Stimulated activated CD4-positive, alpha-beta T cell treated with anti-CD3 and anti-CD28 coated beads, TNF-alpha, amount 100 ng/mL, for 1 hour (primary cell): ENCODE measurements around the gene CAMK2N2.
"Not testable (repeated sequence)": the region's sequence is repeated elsewhere in the genome, so short reads cannot be mapped to it uniquely, and the experiment has no call there.

ENCODE experiments used
- DNase-seq, 3 donors: peaks; one replicate each; pipeline ENCODE4 v3.0.0-alpha.2; 2020; ENCODE audit warnings: low read depth in 3 of 3, low spot score in 1 of 3

Gene CAMK2N2

DNA sequence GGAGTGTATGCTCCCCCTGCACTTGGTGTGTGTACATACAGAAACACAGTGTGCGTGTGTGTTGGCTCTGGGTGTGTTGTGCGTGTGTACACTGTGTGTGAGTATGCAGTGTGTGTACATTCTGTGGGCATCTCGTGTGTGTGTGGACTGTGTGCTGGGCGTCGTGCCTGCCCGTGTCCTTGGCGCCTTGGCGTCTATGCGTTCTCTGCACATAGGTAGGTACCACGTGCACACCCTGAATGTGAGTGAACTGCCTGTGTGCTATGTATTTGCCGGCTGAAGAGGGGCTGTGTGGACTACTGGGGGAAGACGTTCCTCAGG, 14.0 kb upstream of the CAMK2N2 start:
- no peak for DNase-seq

- no peak for DNase-seq
Observed at GRCh38 chr3:184272269-184272668, 10.9 kb upstream of the CAMK2N2 start.

GRCh38 chr3:184267249-184267648, 5.9 kb upstream of the CAMK2N2 start:
- not testable (repeated sequence) for DNase-seq

DNA sequence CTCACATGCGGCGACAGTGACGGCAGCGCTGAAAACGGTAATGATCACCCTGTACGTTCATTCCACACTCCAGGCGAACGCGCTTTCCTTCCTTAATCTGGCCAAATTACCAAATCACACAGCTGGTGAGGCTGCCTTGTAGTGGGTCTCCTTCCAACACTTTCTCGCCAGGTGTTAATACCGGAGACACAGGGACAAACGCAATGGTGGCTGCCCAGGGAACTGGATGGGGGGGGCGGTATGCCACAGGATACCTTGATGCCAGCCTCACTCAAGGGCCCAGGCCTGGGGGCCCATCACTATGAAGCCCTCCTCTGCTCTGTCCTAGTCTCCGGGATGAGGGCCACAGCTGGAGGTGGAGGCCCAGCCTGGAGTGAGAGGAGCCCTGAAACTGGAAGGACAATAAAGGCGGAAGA, 1.4 kb upstream of the CAMK2N2 start:
- DNase-seq: no peak

GRCh38 chr3:184261854-184262763, 756 bp upstream of the CAMK2N2 start:
- DNase-seq: no peak

- DNase-seq: no peak
Observed at GRCh38 chr3:184260724-184261269, 556 bp downstream of the CAMK2N2 start.

DNA sequence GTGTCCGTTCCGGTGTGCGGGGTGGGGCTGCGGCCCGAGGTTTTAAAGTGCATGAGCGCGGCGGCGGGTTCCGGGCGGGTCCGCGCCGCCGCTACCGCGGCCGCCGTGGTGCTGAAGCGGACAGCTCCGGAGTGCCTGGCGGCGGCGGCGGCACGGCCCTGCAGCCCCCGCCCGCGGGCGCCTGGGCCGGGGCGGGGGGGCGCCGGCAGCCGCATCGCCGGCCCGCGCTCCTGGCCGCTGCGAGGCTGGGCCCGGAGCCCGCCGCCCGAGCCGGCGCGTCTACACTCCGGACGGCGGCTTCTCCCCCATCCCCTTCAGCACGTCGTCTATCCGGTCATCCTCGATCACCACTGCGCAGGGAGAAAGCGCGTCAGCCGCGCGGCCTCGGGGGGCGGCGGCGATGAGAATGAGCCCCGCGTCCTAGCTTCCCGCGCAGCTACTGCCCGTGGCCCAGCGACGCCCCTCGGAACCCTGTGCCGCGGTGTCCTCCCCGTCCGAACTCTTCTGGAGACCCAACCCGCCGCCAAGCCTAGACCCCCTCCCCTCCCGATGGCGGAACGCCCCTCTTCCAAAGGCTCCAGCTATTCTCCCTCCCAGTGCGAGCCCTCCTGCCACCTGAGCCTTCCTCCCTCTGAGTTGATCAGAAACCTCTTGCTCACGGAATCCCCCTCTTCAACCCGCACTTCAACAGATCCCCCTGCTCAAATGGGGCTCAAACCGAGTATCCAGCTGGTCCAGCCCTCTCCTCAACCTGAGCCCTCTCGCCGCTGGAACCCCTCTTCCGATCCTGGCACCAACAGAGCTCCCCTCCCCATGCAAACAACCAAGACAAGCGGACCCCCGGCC, 1.3 kb downstream of the CAMK2N2 start:
- no peak for DNase-seq

DNA sequence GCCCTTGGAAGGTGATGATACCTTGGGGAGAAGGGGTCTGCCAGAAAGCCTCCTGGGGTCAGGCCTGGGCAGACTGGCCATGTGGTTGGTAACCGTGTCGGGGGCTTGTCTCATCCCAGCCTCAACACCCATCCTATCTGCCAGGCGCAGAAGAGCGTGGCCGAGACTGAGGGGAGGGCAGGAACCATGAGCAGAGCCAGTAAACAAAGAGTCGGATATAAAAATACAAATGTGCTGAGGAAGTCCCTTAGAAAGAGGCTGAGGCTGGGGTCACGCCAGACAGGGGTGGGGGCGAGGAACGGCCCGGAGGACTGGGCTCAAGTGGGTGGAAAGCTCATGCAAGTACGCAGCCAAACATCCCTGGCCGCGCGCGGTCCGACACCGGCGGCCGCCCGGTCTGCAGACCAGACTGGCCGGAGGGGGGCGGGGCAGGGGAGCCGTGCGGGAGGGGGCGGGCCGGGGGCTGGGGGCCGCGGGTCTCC, 1.9 kb downstream of the CAMK2N2 start:
- DNase-seq: no peak

GRCh38 chr3:184258926-184259325, 2.4 kb downstream of the CAMK2N2 start:
- DNase-seq: no peak

- no peak for DNase-seq
Observed at GRCh38 chr3:184257083-184257915, 4.1 kb downstream of the CAMK2N2 start.

DNA sequence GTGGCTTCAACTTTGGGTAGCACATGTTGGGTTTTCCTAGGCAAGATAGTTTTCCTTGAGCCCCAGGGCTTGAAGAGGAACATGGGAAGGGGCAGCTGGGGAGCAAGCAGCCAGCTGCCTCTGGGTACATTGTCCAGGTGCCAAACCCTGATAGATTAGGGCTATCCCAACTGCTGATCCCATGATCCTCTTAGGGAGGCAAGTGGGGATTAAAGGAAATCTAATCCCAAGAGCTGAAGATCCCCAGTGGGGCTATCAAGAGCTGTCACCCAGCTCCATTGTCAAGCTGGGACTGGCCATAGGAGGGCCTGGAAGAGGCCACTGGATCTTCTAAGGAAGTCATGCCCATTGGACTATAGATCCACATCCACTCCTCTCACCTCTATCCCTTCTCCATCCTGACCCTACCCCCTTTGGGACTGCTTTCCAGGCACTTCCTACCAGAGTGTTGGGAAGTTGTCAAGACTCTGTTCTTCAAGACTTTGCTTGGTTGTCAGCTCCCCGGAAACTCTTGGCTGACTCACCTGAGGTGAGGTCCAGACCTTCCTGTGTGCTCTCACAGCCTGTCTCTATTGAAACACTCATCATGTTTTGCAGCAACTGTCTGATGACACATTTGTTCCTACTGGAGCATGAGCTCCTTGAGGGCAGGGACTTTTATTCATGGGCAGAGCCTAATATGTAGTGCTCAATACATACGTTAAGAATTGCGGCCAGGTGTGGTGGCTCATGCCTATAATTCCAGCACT, 5.9 kb downstream of the CAMK2N2 start:
- DNase-seq: no peak

- DNase-seq: peak; percentile 67 to 82 (median 72)
Observed at GRCh38 chr3:184250167-184250828, 11.1 kb downstream of the CAMK2N2 start.

GRCh38 chr3:184249412-184250166, 11.8 kb downstream of the CAMK2N2 start, which contains the start of gene EEF1AKMT4:
EEF1AKMT4 (plus strand) TSS chr3:184249672; CDS start chr3:184249695, 23 bp downstream.
- peak; percentile 87 to 90 (median 88) for DNase-seq

DNA sequence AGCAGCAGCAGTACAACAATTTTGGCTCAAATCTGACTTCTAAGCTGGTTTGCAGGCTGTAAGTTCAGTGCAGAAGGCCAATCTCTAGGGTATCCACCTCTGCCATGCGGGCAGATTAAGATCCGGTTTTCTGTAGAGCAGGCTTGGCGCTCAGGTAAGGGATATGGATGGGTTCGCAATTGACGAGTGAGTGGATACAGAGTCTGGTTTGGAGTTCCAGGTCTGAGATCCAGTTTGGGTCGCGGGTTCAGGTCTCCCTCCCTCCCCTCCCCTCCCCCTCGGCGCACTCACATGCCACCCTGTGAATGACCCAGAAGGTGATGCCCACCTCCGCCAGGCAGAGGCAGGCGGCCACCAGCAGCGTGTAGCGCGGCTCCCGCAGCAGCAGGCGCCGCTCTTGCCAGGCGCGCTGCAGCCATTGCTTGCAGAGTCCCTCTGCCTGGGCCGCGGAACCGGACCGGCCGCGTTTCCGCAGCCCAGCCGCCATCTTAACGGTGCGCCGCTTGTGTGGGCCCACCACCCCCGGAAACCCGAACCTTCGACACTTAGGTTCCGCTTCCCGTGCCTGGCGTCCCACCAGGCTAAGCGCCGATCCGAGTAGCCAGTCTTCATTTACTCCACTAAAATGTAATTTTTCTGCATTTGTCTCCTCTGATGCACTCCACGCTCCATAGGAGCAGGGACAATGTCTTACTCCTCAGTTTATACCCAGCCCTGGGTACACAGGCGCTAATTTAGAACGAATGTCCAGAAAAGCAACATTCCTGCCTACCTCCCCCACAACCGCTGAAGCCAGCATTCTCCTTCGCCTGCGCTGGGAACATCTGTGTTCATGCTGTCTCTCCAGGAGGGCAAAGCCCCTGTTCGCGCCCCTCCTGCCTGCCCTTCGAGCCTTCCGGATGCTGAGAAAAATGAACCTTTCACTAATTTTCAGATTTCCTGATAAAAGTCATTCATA, 12.6 kb downstream of the CAMK2N2 start, which contains the start of gene ALG3:
Gene ALG3 (minus strand): TSS at position 509 of the 958 bp plus-strand sequence. CDS start 22 bp downstream, at position 487.
- DNase-seq: peak; percentile 65 to 84 (median 77)

DNA sequence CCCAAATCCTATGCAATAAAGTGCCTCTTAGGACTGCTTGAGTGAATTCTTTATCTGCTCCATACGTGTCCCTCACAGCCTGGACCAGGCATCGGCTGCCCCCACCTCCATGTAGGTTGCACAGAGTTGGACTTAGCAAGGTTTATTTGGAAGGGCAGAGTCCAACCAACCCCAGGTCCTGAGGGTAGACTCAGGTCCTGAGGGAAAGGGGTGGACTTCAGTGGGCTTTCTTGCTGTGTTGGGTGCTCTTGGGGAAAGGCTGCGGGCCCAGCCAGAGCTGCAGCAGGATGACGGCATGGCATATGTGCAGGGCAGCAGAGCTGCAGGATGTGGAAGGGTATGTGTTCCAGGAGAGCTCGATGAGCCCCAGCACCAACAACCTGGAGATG, 19.1 kb downstream of the CAMK2N2 start:
- no peak for DNase-seq

- DNase-seq: no peak
Observed at GRCh38 chr3:184241447-184242296, 19.7 kb downstream of the CAMK2N2 start.

DNA sequence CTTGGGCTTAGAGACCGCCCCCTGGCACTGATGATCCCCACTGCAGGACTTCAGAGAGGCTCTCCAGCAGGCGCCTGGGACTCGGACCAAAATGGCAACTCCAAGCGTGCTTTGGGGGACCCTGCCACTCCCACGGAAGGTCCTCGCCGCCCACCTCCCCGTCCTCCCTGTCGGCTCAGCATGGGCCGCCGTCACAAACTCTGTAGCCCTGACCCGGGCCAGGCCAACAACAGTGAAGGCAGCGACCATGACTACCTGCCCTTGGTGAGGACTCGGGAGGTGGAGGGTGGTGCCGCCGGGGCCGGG, 20.3 kb downstream of the CAMK2N2 start:
- no peak for DNase-seq
